ENCODE data around the gene POU2F1.
"Not testable (repeated sequence)": the region's sequence is repeated elsewhere in the genome, so short reads cannot be mapped to it uniquely, and the experiment has no call there.

Gene POU2F1

DNA sequence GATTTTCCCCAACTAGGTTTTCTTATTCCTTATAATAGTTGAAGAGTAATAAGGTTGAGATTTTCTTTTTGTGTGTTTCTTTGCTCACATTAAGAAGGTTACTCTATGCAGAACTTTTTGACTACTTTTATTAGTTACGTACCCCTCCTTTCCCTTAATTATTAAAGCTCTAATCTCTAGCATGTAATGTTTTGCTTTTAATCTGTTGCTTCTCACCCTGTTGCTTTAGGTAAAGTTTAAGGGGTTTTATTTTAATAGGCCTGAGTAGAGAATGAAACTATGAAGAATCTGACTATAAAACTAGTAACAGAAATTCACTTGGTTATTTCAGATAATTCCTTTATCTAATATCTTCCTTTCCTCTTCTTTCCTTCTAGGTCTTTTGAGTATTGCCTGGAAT, 53.4 kb downstream of the POU2F1 start:
- FAIRE-seq = no peak

- no peak for FAIRE-seq
These were observed 56.3 kb downstream of the POU2F1 start for GRCh38 chr1:167276969-167277368.

DNA sequence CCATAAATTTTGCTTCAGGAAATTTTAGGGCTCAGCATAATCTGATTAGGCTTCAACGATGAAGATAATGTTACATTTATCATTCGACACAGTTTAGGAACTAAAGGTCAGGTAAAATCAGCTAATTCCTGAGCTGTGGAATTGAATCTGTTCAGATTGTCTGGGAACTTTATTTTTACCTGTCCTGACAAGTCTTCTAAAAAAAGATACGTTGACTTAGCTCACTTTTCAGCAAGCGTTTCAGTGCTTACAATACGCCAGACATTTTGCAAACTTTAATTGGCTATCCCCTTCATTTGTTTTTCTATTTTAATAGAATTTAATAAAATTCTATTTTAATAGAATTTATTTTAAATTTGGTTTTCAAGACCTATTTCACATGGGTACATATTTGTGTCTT, 57.8 kb downstream of the POU2F1 start:
- FAIRE-seq = no peak

DNA sequence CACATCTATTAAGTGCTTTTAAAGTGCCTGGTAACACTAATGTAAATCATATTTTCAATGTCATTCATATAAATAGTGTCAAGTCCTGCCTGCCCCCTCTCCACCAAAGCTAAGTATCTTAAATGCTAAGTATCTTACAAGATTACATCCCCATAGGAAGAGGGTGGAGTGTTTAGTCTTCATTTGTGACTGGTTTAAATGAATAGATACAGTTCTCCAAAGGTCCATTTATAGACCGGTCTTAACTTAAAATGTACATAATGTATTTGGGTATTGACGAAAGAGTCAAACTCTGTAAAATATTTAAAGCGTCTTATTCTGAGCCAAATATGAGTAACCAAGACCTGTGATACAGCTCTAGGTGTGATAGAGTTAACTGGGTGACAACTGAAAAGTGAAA, 60.2 kb downstream of the POU2F1 start:
- no peak for FAIRE-seq

DNA sequence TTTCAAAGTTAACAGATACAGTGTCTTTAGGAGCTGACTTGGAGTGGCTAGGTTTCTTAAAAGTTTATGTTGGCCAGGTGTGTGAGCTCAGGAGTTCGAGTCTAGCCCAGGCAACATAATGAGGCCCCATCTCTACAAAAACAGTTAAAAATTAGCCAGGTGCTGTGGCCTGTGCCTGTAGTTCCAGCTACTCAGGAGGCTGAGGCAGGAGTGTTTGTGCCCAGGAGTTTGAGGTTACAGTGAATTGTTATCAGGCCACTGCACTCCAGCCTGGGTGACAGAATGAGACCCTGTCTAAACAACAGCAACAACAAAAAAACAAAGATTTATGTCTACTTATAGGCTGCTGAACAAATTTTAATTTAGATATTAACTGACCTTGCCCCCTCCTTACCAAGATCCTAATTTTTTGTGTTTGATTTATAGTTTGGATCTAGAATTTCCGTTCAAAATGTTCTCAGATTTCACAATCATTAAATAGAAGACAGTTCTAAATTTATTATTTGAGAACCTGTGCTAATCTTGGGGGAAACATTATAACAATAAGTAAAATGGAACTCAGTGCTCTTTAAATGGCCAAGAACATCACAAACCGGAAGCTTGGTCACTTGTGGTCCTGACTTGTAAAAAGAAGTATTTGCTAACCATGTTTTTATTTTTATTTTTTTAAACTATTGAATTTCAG, 67.8 kb downstream of the POU2F1 start:
- no peak for FAIRE-seq

DNA sequence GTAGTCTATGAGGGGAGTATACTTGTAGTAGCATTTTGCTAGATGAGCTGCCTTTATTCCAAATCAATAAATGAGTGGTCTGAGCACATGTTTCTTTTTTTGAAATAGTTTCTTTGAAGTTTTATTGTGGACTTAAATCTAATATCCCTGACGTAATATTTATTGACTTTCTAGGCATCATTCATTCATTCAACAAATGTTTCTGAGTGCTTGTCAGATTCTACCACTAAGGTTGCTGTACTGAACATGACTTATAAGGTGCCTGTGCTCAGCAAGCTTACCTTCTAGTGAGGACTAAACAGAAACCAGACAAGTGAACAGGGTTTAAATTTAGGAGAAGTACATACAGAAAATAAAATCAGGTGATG, 68.4 kb downstream of the POU2F1 start:
- FAIRE-seq = no peak

GRCh38 chr1:167289966-167290365, 69.3 kb downstream of the POU2F1 start:
- no peak for FAIRE-seq

DNA sequence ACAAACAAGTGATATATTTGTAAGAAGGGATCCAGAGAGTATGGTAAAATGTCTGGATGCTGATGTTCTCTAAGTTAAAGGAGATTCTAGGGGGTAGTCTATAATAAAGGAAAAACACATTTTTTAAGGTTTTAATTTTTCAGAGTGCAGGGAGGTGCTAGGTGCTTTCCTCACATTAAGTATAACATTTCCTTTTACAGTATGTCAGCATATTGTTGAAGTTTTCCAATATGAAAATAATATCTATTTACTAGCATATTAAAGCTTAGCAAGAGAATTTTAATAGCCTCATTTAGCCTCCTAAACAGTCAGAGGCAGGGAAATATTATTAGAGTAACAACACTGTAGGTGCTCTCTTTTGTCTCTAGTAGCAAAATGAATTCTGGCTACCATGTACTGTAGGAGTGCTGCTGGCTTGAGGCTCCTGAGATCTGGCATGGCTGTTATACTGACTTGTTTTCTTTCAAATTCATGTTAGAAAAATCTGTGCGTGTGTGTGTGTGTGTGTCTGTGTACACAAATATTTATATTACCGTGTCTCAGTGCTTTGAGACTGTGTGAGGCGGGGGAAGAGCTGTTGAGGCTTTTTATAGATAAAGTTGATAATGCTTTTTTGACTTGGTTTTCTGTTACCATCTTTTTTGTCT, 71.0 kb downstream of the POU2F1 start:
- no peak for FAIRE-seq

DNA sequence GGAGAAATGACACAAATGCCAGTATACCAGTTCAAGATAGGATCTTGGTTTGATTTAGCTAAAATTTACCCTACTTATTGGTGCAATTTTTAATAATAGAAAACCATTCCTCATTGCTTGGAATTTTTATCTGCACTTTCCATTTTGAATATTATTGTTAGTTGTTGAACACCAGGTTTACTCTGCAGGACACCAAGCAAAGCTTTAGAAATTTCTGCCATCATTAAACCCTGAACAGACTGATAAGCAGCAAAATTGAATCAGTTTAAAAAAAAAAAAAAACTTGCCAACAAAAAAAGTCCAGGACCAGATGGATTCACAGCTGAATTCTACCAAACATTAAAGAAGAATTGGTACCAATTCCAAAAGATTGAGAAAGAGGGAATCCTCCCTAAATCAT, 71.5 kb downstream of the POU2F1 start:
- FAIRE-seq = no peak

GRCh38 chr1:167293057-167293456, 72.4 kb downstream of the POU2F1 start:
- peak; percentile 84 for FAIRE-seq

DNA sequence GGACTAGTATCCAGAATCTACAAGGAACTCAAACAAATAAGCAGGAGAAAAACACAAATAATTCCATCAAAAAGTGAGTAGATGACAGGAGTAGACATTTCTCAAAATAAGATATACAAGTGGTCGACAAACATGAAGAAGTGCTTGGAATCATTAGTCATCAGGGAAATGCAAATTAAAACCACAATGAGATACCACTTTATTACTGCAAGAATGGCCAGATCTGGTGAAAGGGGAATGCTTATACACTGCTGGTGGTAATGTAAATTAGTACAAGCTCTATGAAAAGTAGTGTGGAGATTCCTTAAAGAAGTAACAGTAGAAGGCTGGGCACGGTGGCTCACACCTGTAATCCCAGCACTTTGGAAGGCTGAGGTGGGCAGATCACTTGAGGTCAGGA, 73.8 kb downstream of the POU2F1 start:
- no peak for FAIRE-seq

GRCh38 chr1:167297222-167298214, 76.8 kb downstream of the POU2F1 start:
- FAIRE-seq = no peak

GRCh38 chr1:167298325-167298724, 77.6 kb downstream of the POU2F1 start:
- FAIRE-seq = no peak

DNA sequence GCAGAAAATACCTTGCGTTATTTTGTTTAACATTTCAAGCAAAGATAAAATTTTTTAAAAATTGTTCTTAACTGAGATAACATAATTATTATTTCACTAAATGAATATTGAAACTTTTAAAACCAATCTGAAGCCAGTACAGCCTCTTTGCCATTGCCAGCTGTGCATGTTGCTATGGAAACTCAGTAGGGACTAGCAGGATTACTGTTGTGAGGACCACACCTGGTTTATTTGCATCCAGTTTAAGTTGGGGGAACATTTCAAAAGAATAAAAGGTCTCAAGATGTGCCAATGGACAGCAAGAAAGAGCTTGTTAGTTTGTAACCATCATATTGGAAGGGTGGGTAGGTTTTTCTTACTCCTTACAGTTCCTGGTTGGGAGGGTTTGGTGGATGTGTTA, 80.7 kb downstream of the POU2F1 start:
- FAIRE-seq = no peak

- FAIRE-seq = no peak
These were observed 83.5 kb downstream of the POU2F1 start for GRCh38 chr1:167304165-167304564.

DNA sequence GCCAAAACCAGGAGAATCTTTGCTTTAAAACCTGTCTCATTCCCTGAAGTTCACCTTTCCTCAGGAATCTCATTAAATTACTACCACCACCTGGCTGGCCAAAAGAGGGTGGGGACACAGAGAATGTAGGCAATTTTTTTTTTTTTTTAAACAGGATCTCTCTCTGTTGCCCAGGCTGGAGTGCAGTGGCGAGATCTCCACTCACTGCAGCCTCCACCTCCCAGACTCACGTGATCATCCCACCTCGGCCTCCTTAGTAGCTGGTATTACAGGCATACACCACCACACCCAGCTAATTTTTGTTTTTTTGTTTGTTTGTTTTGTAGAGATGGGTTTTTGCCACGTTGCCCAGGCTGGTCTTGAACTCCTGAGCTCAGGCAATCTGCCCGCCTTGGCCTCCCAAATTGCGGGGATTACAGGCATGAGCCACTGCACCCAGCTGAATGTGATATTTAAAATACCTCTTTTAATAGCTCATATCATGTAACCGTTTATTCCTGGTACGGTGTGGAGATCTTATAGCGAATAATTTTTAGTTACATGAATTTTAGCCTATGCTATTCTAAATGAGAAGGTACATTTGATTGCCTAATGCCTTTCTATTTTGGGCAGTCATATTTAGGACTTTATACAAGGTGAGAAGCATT, 84.5 kb downstream of the POU2F1 start:
- no peak for FAIRE-seq

DNA sequence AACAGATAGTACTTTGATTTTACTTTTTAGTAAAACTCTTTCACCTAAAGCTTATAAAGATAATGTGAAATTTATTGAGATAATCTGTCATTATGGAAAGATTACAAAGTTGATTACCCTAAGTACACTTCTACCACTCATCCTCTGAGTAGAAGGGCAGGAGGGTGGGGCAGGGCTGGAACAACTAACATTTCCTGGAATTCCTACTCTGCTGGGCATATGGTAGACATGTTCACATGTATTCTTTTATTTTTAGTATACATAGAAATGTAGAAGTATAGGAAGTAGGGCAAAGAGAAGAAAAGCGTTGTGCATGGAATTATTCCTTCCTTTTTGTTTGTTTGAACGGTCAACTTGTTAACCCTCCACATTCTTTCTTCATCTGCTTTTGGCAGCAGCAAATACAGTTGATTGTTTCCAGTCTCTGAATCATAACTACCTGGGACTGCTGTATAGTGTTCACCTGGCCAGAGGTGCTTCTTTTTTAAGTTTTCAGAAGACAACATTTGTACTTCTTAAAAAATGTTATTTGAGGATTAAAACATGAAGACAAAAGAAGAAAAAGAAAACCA, 85.1 kb downstream of the POU2F1 start:
- no peak for FAIRE-seq

GRCh38 chr1:167310732-167311131, 90.0 kb downstream of the POU2F1 start:
- FAIRE-seq = no peak

- FAIRE-seq = no peak
These were observed 92.2 kb downstream of the POU2F1 start for GRCh38 chr1:167312871-167313270.

DNA sequence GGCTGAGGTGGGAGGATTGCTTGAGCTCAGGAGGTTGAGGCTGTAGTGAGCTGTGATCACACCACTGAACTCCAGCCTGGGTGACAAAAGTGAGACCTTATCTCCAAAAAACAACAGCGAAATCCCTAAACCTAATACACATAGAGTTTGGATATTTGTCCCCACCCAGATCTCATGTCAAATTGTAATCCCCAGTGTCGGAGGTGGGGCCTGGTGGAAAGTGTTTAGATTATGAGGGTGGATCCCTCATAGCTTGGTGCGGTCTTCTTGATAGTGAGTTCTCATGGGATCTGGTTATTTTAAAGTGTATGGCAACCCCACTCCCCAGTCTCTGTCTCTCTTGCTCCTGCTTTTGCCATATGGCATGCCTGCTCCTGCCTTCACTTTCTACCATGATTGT, 94.0 kb downstream of the POU2F1 start:
- FAIRE-seq = no peak

DNA sequence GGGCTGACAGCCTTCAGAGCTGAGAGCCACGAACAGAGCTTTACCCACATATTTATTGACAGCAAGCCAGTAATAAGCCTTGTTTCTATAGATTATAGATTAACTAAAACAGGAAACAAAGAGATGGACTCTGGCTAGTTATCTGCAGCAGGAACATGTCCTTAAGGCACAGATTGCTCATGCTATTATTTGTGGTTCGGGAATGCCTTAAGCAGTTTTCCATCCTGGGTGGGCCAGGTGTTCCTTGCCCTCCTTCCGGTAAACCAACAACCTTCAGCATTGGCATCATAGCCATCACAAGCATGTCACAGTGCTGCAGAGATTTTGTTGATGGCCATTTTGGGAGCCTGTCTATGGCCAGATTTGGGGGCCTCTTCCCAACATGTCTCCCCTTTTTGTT, 96.8 kb downstream of the POU2F1 start:
- no peak for FAIRE-seq

DNA sequence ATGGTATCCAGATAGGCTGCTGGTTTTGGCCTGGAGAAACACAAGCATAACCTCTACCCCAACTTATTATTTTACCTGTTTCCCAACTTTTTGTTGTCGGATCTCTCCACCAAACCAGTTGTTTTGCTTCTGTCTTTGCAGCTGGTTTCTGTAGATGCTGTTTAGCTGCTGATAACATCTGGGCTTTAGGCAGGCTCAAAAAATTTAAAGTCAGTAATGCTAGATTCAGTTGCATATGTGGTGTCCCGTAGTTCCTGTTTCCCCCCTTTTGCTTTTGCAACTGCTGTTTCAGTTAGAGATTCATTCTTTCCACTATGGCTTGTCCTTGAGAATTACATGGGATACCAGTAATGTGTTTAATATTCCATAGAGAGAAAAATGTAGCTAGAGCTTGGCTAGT, 98.5 kb downstream of the POU2F1 start:
- FAIRE-seq = not testable (repeated sequence)

GRCh38 chr1:167322483-167322882, 101.8 kb downstream of the POU2F1 start:
- no peak for FAIRE-seq

Data from islet of Langerhans (tissue), 1 donor.